Hepatocyte (in vitro differentiated cells): ENCODE results near the gene CXCL5.

ENCODE experiments used
- CTCF ChIP-seq: fragments of 200-600 bp; sonication (generic); IDR thresholded peaks from 2 replicates; pipeline ENCODE4 v1.5.1; 2016; ENCODE audit warnings: antibody characterized with exemption, mild to moderate bottlenecking; ENCODE audit not compliant: poor library complexity
- EZH2 ChIP-seq: fragments of 200-600 bp; sonication (generic); IDR thresholded peaks from 2 replicates; pipeline ENCODE4 v1.6.1; 2016; ENCODE audit warnings: antibody characterized with exemption, mild to moderate bottlenecking, borderline replicate concordance
- EZH2phosphoT487 ChIP-seq: fragments of 200-600 bp; sonication (generic); IDR thresholded peaks from one replicate; pipeline ENCODE4 v1.6.1; 2018; ENCODE audit warnings: antibody characterized with exemption, mild to moderate bottlenecking, low read depth, moderate library complexity; ENCODE audit not compliant: unreplicated experiment, severe bottlenecking

GRCh38 chr4:74018116-74018515 is 19.6 kb upstream of the CXCL5 start:
- TF ChIP-seq CTCF (no peak), EZH2 (no peak), EZH2phosphoT487 (no peak)
